ENCODE results near the gene ROS1.

The ROS1 gene

GRCh38 chr6:117371492-117371891 lies 54.2 kb downstream of the ROS1 start:
- TF ChIP-seq CTCF (IDR thresholded peaks at IDR 0.05): no peak
- Histone ChIP-seq H3K4me3 (no peak overlapping the region), H3K27ac (no peak overlapping the region)
- no peak for DNase-seq (ENCODE audit: low spot score)

GRCh38 chr6:117359581-117359980 lies 66.2 kb downstream of the ROS1 start:
- no peak for TF ChIP-seq CTCF (IDR thresholded peaks at IDR 0.05)
- no peak for DNase-seq (ENCODE audit: low spot score)
- no peak overlapping the region for H3K27ac ChIP-seq
- H3K4me3 ChIP-seq: no peak overlapping the region

- Histone ChIP-seq H3K4me3 (no peak overlapping the region), H3K27ac (no peak overlapping the region)
- no peak for TF ChIP-seq CTCF (IDR thresholded peaks at IDR 0.05)
- DNase-seq (ENCODE audit: low spot score): no peak
Measured at GRCh38 chr6:117354671-117355070, 71.1 kb downstream of the ROS1 start.

- Histone ChIP-seq H3K4me3 (no peak overlapping the region), H3K27ac (no peak overlapping the region)
- no peak for DNase-seq (ENCODE audit: low spot score)
- no peak for TF ChIP-seq CTCF (IDR thresholded peaks at IDR 0.05)
Measured at GRCh38 chr6:117352466-117353081, 73.2 kb downstream of the ROS1 start.

GRCh38 chr6:117351521-117351920 lies 74.2 kb downstream of the ROS1 start:
- H3K4me3 ChIP-seq: no peak overlapping the region
- H3K27ac ChIP-seq: no peak overlapping the region
- DNase-seq (ENCODE audit: low spot score): no peak
- no peak for TF ChIP-seq CTCF (IDR thresholded peaks at IDR 0.05)

GRCh38 chr6:117346142-117346930 lies 79.4 kb downstream of the ROS1 start:
- DNase-seq (ENCODE audit: low spot score): no peak

More at GRCh38 chr6:117346142-117346930, 79.4 kb downstream of the ROS1 start:
- no peak for TF ChIP-seq CTCF (IDR thresholded peaks at IDR 0.05)
- H3K4me3 ChIP-seq: no peak overlapping the region
- H3K27ac ChIP-seq: no peak overlapping the region
